Liver (tissue), 9 donors: ENCODE results near the gene ALDH6A1. TPM values are rescaled to one million over a fixed set of nuclear protein-coding genes. Genes with fewer than 3 reads are reported as not detected.
A peak's percentile ranks its signal among the peaks of the same experiment; 100 is the strongest.

Experiments used
- DNase-seq: peaks from one replicate; pipeline ENCODE4 v3.0.0-alpha.2; 2017; ENCODE audit warnings: low spot score
- H3K27ac ChIP-seq, 2 donors: one replicate each; pipeline ENCODE4 v1.7.0; 2013; ENCODE audit warnings: inconsistent platforms in 2 of 2, low read length in 2 of 2, control low read depth in 1 of 2, low read depth in 1 of 2, mild to moderate bottlenecking in 1 of 2
- H3K27me3 ChIP-seq, 4 donors: one replicate each; pipeline versions ENCODE4 v1.6.1 to v1.7.0; 2013; ENCODE audit warnings: low read length in 3 of 4, inconsistent platforms in 1 of 4, mild to moderate bottlenecking in 1 of 4, moderate library complexity in 1 of 4; ENCODE audit not compliant: control insufficient read depth in 4 of 4, insufficient read depth in 4 of 4
- H3K36me3 ChIP-seq, 4 donors: one replicate each; pipeline versions ENCODE4 v1.6.1 to v1.7.0; 2013; ENCODE audit warnings: low read length in 3 of 4, mild to moderate bottlenecking in 3 of 4, low read depth in 1 of 4, moderate library complexity in 1 of 4; ENCODE audit not compliant: control insufficient read depth in 4 of 4, insufficient read depth in 3 of 4
- H3K4me1 ChIP-seq, 4 donors: one replicate each; pipeline versions ENCODE4 v1.6.1 to v1.7.0; 2013; ENCODE audit warnings: low read length in 3 of 4, mild to moderate bottlenecking in 3 of 4, moderate library complexity in 1 of 4; ENCODE audit not compliant: control insufficient read depth in 4 of 4, insufficient read depth in 4 of 4
- H3K4me3 ChIP-seq, 3 donors: one replicate each; pipeline versions ENCODE4 v1.6.1 to v1.7.0; 2013; ENCODE audit warnings: low read length in 3 of 3, control low read depth in 1 of 3, low read depth in 1 of 3, mild to moderate bottlenecking in 1 of 3
- H3K9ac ChIP-seq, 2 donors: one replicate each; pipeline ENCODE4 v1.7.0; 2013; ENCODE audit warnings: low read length in 2 of 2, mild to moderate bottlenecking in 2 of 2, moderate library complexity in 2 of 2, control low read depth in 1 of 2, low read depth in 1 of 2
- H3K9me3 ChIP-seq, 4 donors: one replicate each; pipeline versions ENCODE4 v1.6.1 to v1.7.0; 2013; ENCODE audit warnings: low read length in 3 of 4; ENCODE audit not compliant: control insufficient read depth in 4 of 4
- EGR1 ChIP-seq, 2 donors: IDR thresholded peaks; 2 replicates each; pipeline ENCODE4 v1.6.1; 2016 to 2018; ENCODE audit warnings: antibody characterized with exemption in 2 of 2, low read depth in 2 of 2
- FOXA1 ChIP-seq: IDR thresholded peaks from 2 replicates; pipeline ENCODE4 v1.6.1; 2016; ENCODE audit warnings: antibody characterized with exemption
- FOXA2 ChIP-seq: IDR thresholded peaks from 2 replicates; pipeline ENCODE4 v1.6.1; 2016; ENCODE audit warnings: antibody characterized with exemption
- GABPA ChIP-seq, 2 donors: IDR thresholded peaks in 1 of 2; conservative IDR thresholded peaks in 1 of 2; 2 replicates each; pipeline ENCODE4 v1.6.1; 2016; ENCODE audit warnings: antibody characterized with exemption in 2 of 2, mild to moderate bottlenecking in 1 of 2, moderate library complexity in 1 of 2
- HNF4A ChIP-seq, 2 donors: conservative IDR thresholded peaks; 2 replicates each; pipeline ENCODE4 v1.6.1; 2016; ENCODE audit warnings: antibody characterized with exemption in 2 of 2, mild to moderate bottlenecking in 2 of 2
- HNF4G ChIP-seq: IDR thresholded peaks from 2 replicates; pipeline ENCODE4 v1.6.1; 2016; ENCODE audit warnings: antibody characterized with exemption
- JUND ChIP-seq, 2 donors: IDR thresholded peaks; 2 replicates each; pipeline ENCODE4 v1.6.1; 2016; ENCODE audit warnings: antibody characterized with exemption in 2 of 2
- NR2F2 ChIP-seq: IDR thresholded peaks from 2 replicates; pipeline ENCODE4 v1.6.1; 2016; ENCODE audit warnings: antibody characterized with exemption
- RAD21 ChIP-seq, 2 donors: IDR thresholded peaks; 2 replicates each; pipeline ENCODE4 v1.6.1; 2016; ENCODE audit warnings: antibody characterized with exemption in 2 of 2, mild to moderate bottlenecking in 2 of 2
- RXRA ChIP-seq, 2 donors: IDR thresholded peaks; 2 replicates each; pipeline ENCODE4 v1.6.1; 2017 to 2018; ENCODE audit warnings: antibody characterized with exemption in 2 of 2, mild to moderate bottlenecking in 1 of 2
- SP1 ChIP-seq: IDR thresholded peaks from 2 replicates; pipeline ENCODE4 v1.6.1; 2018; ENCODE audit warnings: antibody characterized with exemption, mild to moderate bottlenecking
- TAF1 ChIP-seq: conservative IDR thresholded peaks from 2 replicates; pipeline ENCODE4 v1.6.1; 2016; ENCODE audit warnings: antibody characterized with exemption, mild to moderate bottlenecking
- YY1 ChIP-seq: IDR thresholded peaks from 2 replicates; pipeline ENCODE4 v1.6.1; 2016; ENCODE audit warnings: antibody characterized with exemption, mild to moderate bottlenecking
- WGBS: extraction: QIAGEN DNeasy Blood & Tissue Kit; methylation state at CpG from one replicate; pipeline ENCODE4 v1.1.7; 2013; 5-methylcytosine and 5-hydroxymethylcytosine counted together
- polyA plus RNA-seq, 2 donors: library from polyadenylated mRNA; stranded (reverse) in 1 of 2; unstranded in 1 of 2; fragments of 200-250 nt in 1 of 2; fragments of >200 nt in 1 of 2; fragmentation: Nextera tagmentation in 1 of 2; extraction: Ambion mirVana in 1 of 2; gene quantifications; one replicate each; pipeline versions ENCODE4 v1.2.1 to v1.2.3, GENCODE V29; 2013 to 2015
- total RNA-seq, 2 donors: library from RNA; depleted of rRNA; stranded (reverse); fragments of >200 nt; gene quantifications; one replicate each; pipeline ENCODE4 v1.2.3, GENCODE V29; 2014
- TF ChIP-seq, protein P1 (sequence below): IDR thresholded peaks from 2 replicates; pipeline ENCODE4 v1.6.1; 2016; ENCODE audit warnings: antibody characterized with exemption
- TF ChIP-seq, protein P2 (sequence below): IDR thresholded peaks from 2 replicates; pipeline ENCODE4 v1.6.1; 2016; ENCODE audit warnings: antibody characterized with exemption
- TF ChIP-seq, protein P3 (sequence below): IDR thresholded peaks from 2 replicates; pipeline ENCODE4 v1.6.1; 2016; ENCODE audit warnings: antibody characterized with exemption
- TF ChIP-seq, protein P4 (sequence below): fragments of 150-350 bp; IDR thresholded peaks from 2 replicates; pipeline ENCODE4 v1.5.1; 2017; ENCODE audit warnings: improper control_type of control experiment, low read depth, low read length; ENCODE audit not compliant: missing input control
- donor health status: healthy.
- donor health status: healthy.
- donor health status: healthy.
- donor health status: healthy.
- donor health status: healthy.

ALDH6A1 gene
- total and polyA plus RNA-seq, 4 donors = 114 to 183 (median 155) TPM

DNA sequence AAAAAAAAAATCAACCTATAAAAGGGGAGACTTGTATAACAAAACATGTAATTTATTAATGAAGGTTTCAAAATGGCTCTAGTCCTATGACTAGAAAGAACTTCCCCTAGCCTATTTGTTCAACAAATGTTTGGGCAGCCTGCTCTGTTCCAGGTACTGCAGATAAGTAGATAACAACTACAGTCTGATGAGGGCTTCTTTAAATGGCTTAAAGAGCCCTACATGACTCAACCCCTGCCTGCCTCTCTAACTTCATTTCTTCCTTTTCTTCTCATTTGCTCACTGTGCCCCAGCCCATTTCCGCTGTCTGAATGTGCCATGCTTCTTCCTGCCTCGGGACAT lies 21.5 kb downstream of the ALDH6A1 start:
- peaks cover 0 to 5% (median 3%) of the 10 kb centered on the region in 4 donors for H3K4me1 ChIP-seq
- peak overlapping the region; percentile 7 to 17 for H3K27ac ChIP-seq
- 90% methylated on average over 2 of the region's 2 CpGs for WGBS
- TF ChIP-seq SP1 = peak; percentile 14
- TF ChIP-seq HNF4A (conservative IDR thresholded peaks at IDR 0.05) = peak in 1 of 2 donors; percentile 10
- TF ChIP-seq RAD21 (IDR thresholded peaks at IDR 0.05) = no peak
- no peak for DNase-seq
- H3K36me3 ChIP-seq = peaks cover 8 to 66% (median 54%) of the 10 kb centered on the region in 4 donors
- no peak overlapping the region for H3K9ac ChIP-seq
- H3K4me3 ChIP-seq = no peak overlapping the region
- H3K27me3 ChIP-seq = no peaks in the 10 kb centered on the region
- H3K9me3 ChIP-seq = no peaks in the 10 kb centered on the region

DNA sequence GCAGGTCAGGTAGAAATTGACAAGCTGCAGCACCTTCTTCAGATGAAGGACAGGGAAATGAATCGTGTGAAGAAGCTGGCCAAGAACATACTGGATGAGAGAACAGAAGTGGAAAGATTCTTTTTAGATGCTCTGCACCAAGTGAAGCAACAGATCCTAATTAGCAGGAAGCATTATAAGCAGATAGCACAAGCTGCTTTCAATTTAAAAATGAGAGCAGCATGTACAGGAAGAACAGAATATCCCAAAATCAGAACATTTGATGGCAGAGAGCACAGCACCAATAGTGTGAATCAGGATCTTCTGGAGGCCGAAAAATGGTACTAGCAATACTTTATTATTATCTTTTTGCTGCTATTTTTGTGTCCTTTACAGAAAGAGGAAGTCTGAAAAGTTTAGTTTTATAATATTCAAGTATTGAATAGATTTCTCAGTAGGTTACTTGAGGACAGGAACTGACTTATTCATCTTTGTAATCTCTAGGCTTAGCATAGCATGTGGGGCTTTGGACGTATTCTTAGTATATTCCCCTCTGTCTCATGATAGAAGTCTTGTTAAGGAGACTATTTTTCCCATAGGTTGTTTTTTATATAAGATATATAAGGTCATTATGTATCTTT lies 34.3 kb downstream of the ALDH6A1 start:
- Histone ChIP-seq H3K4me3 (no peak overlapping the region), H3K27ac (no peak overlapping the region), H3K27me3 (no peaks in the 10 kb centered on the region), H3K36me3 (peaks cover 0 to 2% (median under 1%) of the 10 kb centered on the region in 4 donors), H3K4me1 (no peaks in the 10 kb centered on the region), H3K9me3 (no peaks in the 10 kb centered on the region), H3K9ac (no peak overlapping the region)
- 73% methylated on average over 3 of the region's 3 CpGs for WGBS
- no peak for TF ChIP-seq SP1
- no peak for TF ChIP-seq FOXA2
- TF ChIP-seq GABPA (IDR thresholded peaks at IDR 0.05 in 1 of 2, conservative IDR thresholded peaks at IDR 0.05 in 1 of 2) = no peak
- TF ChIP-seq NR2F2 = no peak
- TF ChIP-seq JUND (IDR thresholded peaks at IDR 0.05) = no peak
- TF ChIP-seq FOXA1 = no peak
- TF ChIP-seq, protein P1, sequence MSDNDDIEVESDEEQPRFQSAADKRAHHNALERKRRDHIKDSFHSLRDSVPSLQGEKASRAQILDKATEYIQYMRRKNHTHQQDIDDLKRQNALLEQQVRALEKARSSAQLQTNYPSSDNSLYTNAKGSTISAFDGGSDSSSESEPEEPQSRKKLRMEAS = no peak
- no peak for TF ChIP-seq YY1
- TF ChIP-seq TAF1 = no peak
- TF ChIP-seq, protein P2, sequence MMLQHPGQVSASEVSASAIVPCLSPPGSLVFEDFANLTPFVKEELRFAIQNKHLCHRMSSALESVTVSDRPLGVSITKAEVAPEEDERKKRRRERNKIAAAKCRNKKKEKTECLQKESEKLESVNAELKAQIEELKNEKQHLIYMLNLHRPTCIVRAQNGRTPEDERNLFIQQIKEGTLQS = no peak
- TF ChIP-seq HNF4A (conservative IDR thresholded peaks at IDR 0.05) = no peak
- TF ChIP-seq, protein P3, sequence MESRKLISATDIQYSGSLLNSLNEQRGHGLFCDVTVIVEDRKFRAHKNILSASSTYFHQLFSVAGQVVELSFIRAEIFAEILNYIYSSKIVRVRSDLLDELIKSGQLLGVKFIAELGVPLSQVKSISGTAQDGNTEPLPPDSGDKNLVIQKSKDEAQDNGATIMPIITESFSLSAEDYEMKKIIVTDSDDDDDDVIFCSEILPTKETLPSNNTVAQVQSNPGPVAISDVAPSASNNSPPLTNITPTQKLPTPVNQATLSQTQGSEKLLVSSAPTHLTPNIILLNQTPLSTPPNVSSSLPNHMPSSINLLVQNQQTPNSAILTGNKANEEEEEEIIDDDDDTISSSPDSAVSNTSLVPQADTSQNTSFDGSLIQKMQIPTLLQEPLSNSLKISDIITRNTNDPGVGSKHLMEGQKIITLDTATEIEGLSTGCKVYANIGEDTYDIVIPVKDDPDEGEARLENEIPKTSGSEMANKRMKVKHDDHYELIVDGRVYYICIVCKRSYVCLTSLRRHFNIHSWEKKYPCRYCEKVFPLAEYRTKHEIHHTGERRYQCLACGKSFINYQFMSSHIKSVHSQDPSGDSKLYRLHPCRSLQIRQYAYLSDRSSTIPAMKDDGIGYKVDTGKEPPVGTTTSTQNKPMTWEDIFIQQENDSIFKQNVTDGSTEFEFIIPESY = no peak
- TF ChIP-seq RAD21 (IDR thresholded peaks at IDR 0.05) = no peak
- no peak for TF ChIP-seq EGR1 (IDR thresholded peaks at IDR 0.05; ENCODE audit: low read depth in 2 of 2)
- no peak for DNase-seq

DNA sequence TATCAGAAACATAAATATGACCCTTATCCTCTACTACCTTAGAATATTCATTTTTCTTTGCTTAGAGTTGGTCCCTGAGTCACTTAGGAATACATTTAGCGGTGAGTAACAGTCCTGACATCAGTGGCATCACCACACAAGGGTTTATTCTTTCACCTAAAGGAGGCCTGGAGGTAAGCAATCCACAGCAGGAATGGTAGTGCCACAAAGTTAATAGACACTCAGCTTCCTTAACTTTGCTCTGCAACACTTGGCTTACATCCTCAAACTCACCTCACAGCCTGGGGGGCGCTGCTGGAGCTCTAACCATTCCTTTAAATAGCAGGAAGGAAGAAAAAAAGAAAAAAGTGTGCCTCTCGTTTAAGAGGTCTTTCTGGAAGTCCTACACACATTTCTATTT lies 36.0 kb downstream of the ALDH6A1 start:
- no peak overlapping the region for H3K4me3 ChIP-seq
- no peaks in the 10 kb centered on the region for H3K4me1 ChIP-seq
- H3K9me3 ChIP-seq = no peaks in the 10 kb centered on the region
- no peak for DNase-seq
- no peaks in the 10 kb centered on the region for H3K27me3 ChIP-seq
- 80% methylated on average over 3 of the region's 3 CpGs for WGBS
- H3K36me3 ChIP-seq = peaks cover 0 to 2% (median 0%) of the 10 kb centered on the region in 4 donors
- H3K9ac ChIP-seq = no peak overlapping the region
- no peak overlapping the region for H3K27ac ChIP-seq
- TF ChIP-seq EGR1 (IDR thresholded peaks at IDR 0.05; ENCODE audit: low read depth in 2 of 2) (no peak), JUND (IDR thresholded peaks at IDR 0.05) (no peak), GABPA (IDR thresholded peaks at IDR 0.05 in 1 of 2, conservative IDR thresholded peaks at IDR 0.05 in 1 of 2) (no peak), HNF4G (no peak), RXRA (IDR thresholded peaks at IDR 0.05) (no peak), RAD21 (IDR thresholded peaks at IDR 0.05) (no peak), FOXA1 (no peak), YY1 (no peak), FOXA2 (no peak), NR2F2 (no peak), TAF1 (no peak)
- TF ChIP-seq, protein P3 = no peak
- TF ChIP-seq, protein P2 = no peak
- TF ChIP-seq, protein P4, sequence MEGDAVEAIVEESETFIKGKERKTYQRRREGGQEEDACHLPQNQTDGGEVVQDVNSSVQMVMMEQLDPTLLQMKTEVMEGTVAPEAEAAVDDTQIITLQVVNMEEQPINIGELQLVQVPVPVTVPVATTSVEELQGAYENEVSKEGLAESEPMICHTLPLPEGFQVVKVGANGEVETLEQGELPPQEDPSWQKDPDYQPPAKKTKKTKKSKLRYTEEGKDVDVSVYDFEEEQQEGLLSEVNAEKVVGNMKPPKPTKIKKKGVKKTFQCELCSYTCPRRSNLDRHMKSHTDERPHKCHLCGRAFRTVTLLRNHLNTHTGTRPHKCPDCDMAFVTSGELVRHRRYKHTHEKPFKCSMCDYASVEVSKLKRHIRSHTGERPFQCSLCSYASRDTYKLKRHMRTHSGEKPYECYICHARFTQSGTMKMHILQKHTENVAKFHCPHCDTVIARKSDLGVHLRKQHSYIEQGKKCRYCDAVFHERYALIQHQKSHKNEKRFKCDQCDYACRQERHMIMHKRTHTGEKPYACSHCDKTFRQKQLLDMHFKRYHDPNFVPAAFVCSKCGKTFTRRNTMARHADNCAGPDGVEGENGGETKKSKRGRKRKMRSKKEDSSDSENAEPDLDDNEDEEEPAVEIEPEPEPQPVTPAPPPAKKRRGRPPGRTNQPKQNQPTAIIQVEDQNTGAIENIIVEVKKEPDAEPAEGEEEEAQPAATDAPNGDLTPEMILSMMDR = no peak
- TF ChIP-seq, protein P1 = no peak
